Measurements from ENCODE around the gene EIPR1.

GRCh38 chr2:3338340-3338739 is 39.3 kb downstream of the EIPR1 start:
- no peak for TF ChIP-seq CTCF (conservative IDR thresholded peaks at IDR 0.05)
- TF ChIP-seq ZFX (IDR thresholded peaks at IDR 0.05) = no peak
